Stomach (tissue), 19 donors: ENCODE data around the gene DCAF5. TPM values are rescaled to one million over a fixed set of nuclear protein-coding genes. Genes with fewer than 3 reads are reported as not detected.
A peak's percentile ranks its signal among the peaks of the same experiment; 100 is the strongest.

Experiments used
- DNase-seq, 2 donors: peaks; one replicate each; pipeline versions ENCODE4 v3.0.0 to v3.0.0-alpha.2; 2013 to 2019
- H3K27ac ChIP-seq, 5 donors: fragments of 200-600 bp in 4 of 5; sonication (generic) in 4 of 5; one replicate each; pipeline ENCODE4 v1.5.1; 2013 to 2019; ENCODE audit warnings: mild to moderate bottlenecking in 1 of 5, moderate library complexity in 1 of 5
- H3K27me3 ChIP-seq, 3 donors: fragments of 200-600 bp; sonication (generic); one replicate each; pipeline ENCODE4 v1.5.1; 2017 to 2019; ENCODE audit warnings: mixed run types in 1 of 3
- H3K36me3 ChIP-seq, 4 donors: fragments of 200-600 bp; sonication (generic); 1 replicate in 3 of 4; 2 replicates in 1 of 4; pipeline ENCODE4 v1.5.1; 2016 to 2019
- H3K4me1 ChIP-seq, 4 donors: fragments of 200-600 bp; sonication (generic); one replicate each; pipeline ENCODE4 v1.5.1; 2016 to 2019
- H3K4me3 ChIP-seq, 4 donors: fragments of 200-600 bp; sonication (generic) in 3 of 4; one replicate each; pipeline ENCODE4 v1.5.1; 2016 to 2019; ENCODE audit warnings: mild to moderate bottlenecking in 1 of 4
- H3K9me3 ChIP-seq, 4 donors: fragments of 200-600 bp; sonication (generic); one replicate each; pipeline ENCODE4 v1.5.1; 2016 to 2019
- EP300 ChIP-seq: sonication (generic); formaldehyde crosslinking; IDR thresholded peaks from one replicate; pipeline ENCODE4 v1.6.1; 2017; ENCODE audit warnings: antibody characterized with exemption
- POLR2A ChIP-seq, 4 donors: fragments of 450-650 bp; IDR thresholded peaks; one replicate each; pipeline ENCODE4 v1.6.1; 2016; ENCODE audit warnings: antibody characterized with exemption in 4 of 4, control low read depth in 2 of 4, mild to moderate bottlenecking in 1 of 4, moderate library complexity in 1 of 4
- POLR2AphosphoS5 ChIP-seq, 3 donors: sonication (generic); formaldehyde crosslinking; IDR thresholded peaks; one replicate each; pipeline ENCODE4 v1.6.1; 2016; ENCODE audit warnings: antibody characterized with exemption in 3 of 3
- WGBS, 5 donors: extraction: QIAGEN DNeasy Blood & Tissue Kit in 3 of 5; methylation state at CpG; one replicate each; pipeline versions ENCODE4 v1.1.5 to v1.1.7; 2013 to 2018; 5-methylcytosine and 5-hydroxymethylcytosine counted together
- intact Hi-C: fragments of 100-400 bp; cut with DNase I; formaldehyde crosslinking; loops from one replicate; pipeline ENCODE4 v1.15.1; 2023; ENCODE audit warnings: low total_unique reads
- long read RNA-seq, 10 donors: transcript quantifications; one replicate each; lab custom pipeline, GENCODE V29; 2026
- polyA plus RNA-seq, 3 donors: library from polyadenylated mRNA; stranded (reverse); fragments of 200-250 nt; gene quantifications; one replicate each; pipeline ENCODE4 v1.2.3, GENCODE V29; 2013
- total RNA-seq, 5 donors: library from RNA; depleted of rRNA; stranded (reverse); fragments of >200 nt; gene quantifications; one replicate each; pipeline versions ENCODE4 v1.1.0 to v1.2.3, GENCODE V29; 2014 to 2016
- TF ChIP-seq, protein P1 (sequence below), 7 experiments: fragments of 450-650 bp in 4 of 7; fragments of 200-600 bp in 3 of 7; sonication (generic) in 3 of 7; IDR thresholded peaks; one replicate each; pipeline ENCODE4 v1.5.1; 2016 to 2019; ENCODE audit warnings: antibody characterized with exemption in 7 of 7, control low read depth in 2 of 7, mild to moderate bottlenecking in 1 of 7
- donor health status: healthy with polysubstance abuse.
- donor health status: Bipolar disorder and iron deficiency.
- donor health status: healthy.

Gene DCAF5, protein sequence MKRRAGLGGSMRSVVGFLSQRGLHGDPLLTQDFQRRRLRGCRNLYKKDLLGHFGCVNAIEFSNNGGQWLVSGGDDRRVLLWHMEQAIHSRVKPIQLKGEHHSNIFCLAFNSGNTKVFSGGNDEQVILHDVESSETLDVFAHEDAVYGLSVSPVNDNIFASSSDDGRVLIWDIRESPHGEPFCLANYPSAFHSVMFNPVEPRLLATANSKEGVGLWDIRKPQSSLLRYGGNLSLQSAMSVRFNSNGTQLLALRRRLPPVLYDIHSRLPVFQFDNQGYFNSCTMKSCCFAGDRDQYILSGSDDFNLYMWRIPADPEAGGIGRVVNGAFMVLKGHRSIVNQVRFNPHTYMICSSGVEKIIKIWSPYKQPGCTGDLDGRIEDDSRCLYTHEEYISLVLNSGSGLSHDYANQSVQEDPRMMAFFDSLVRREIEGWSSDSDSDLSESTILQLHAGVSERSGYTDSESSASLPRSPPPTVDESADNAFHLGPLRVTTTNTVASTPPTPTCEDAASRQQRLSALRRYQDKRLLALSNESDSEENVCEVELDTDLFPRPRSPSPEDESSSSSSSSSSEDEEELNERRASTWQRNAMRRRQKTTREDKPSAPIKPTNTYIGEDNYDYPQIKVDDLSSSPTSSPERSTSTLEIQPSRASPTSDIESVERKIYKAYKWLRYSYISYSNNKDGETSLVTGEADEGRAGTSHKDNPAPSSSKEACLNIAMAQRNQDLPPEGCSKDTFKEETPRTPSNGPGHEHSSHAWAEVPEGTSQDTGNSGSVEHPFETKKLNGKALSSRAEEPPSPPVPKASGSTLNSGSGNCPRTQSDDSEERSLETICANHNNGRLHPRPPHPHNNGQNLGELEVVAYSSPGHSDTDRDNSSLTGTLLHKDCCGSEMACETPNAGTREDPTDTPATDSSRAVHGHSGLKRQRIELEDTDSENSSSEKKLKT
- 10 to 100 TPM; 24.3 to 80.5 (median 43.3) TPM for total RNA-seq
- polyA plus RNA-seq = 10 to 100 TPM; 13.9 to 16.2 (median 16.2) TPM
- long read RNA-seq, donor 1, full-length matches to known transcripts = 2 of 2 reads
- long read RNA-seq, donor 1, partial matches to known transcripts = 0 of 2 reads
- long read RNA-seq, donor 1, other reads (novel, unspliced or antisense) = 0 of 2 reads
- long read RNA-seq, donor 2, full-length matches to known transcripts = 4 of 4 reads
- long read RNA-seq, donor 2, partial matches to known transcripts = 0 of 4 reads
- long read RNA-seq, donor 2, other reads (novel, unspliced or antisense) = 0 of 4 reads
- long read RNA-seq, donor 3, partial matches to known transcripts = 0 of 2 reads
- long read RNA-seq, donor 3, other reads (novel, unspliced or antisense) = 0 of 2 reads
- long read RNA-seq, donor 4 = 0 reads
- long read RNA-seq, donor 5, full-length matches to known transcripts = 5 of 10 reads
- long read RNA-seq, donor 5, partial matches to known transcripts = 5 of 10 reads
- long read RNA-seq, donor 5, other reads (novel, unspliced or antisense) = 0 of 10 reads
- long read RNA-seq, donor 6, full-length matches to known transcripts = 17 of 17 reads
- long read RNA-seq, donor 6, partial matches to known transcripts = 0 of 17 reads
- long read RNA-seq, donor 6, other reads (novel, unspliced or antisense) = 0 of 17 reads
- long read RNA-seq, donor 7, full-length matches to known transcripts = 3 of 3 reads
- long read RNA-seq, donor 7, partial matches to known transcripts = 0 of 3 reads
- long read RNA-seq, donor 7, other reads (novel, unspliced or antisense) = 0 of 3 reads
- long read RNA-seq, donor 8, full-length matches to known transcripts = 10 of 10 reads
- long read RNA-seq, donor 8, partial matches to known transcripts = 0 of 10 reads
- long read RNA-seq, donor 8, other reads (novel, unspliced or antisense) = 0 of 10 reads
- long read RNA-seq, donor 9, full-length matches to known transcripts = 4 of 18 reads
- long read RNA-seq, donor 9, partial matches to known transcripts = 14 of 18 reads
- long read RNA-seq, donor 9, other reads (novel, unspliced or antisense) = 0 of 18 reads
- long read RNA-seq, donor 10, full-length matches to known transcripts = 4 of 4 reads
- long read RNA-seq, donor 10, partial matches to known transcripts = 0 of 4 reads
- long read RNA-seq, donor 10, other reads (novel, unspliced or antisense) = 0 of 4 reads

DNA sequence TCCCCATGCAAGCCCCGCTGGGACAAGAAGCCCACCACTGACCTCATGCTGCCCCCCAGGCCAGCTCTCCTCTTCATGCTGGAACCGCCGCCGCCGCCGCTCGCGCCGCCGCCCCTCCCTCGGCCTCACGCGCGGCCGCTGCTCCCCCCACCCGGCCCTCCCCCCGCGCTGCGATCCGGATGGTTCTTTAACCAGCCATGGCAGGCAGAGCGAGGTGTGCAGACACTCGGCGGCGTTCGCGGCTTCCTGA is at the start of gene DCAF5:
Gene DCAF5, minus strand, starts transcription at position 218 of the 250 bp plus-strand sequence. Its CDS starts 141 bp downstream, at position 77.
- H3K4me1 ChIP-seq = peaks cover 14 to 52% (median 36%) of the 10 kb centered on the region in 4 donors
- H3K27ac ChIP-seq = peak within 1 kb of the TSS; percentile 93 to 99 (median 98)
- intact Hi-C loops = no loop called here
- H3K9me3 ChIP-seq = no peaks in the 10 kb centered on the region
- no peaks in the 10 kb centered on the region for H3K27me3 ChIP-seq
- TF ChIP-seq POLR2A (IDR thresholded peaks at IDR 0.05) = no peak
- no peak for TF ChIP-seq EP300
- DNase-seq = peak in 1 of 2 donors; percentile 95
- peaks cover 0 to 13% (median 11%) of the 10 kb centered on the region in 4 donors for H3K36me3 ChIP-seq
- 0 to 1% (median 0%) methylated on average over 6 to 26 of the region's 26 CpGs; no CpG with 5 or more reads in 1 of the 5 donors for WGBS, 5 donors
- H3K4me3 ChIP-seq = peak within 1 kb of the TSS; percentile 69 to 90 (median 82)

DNA sequence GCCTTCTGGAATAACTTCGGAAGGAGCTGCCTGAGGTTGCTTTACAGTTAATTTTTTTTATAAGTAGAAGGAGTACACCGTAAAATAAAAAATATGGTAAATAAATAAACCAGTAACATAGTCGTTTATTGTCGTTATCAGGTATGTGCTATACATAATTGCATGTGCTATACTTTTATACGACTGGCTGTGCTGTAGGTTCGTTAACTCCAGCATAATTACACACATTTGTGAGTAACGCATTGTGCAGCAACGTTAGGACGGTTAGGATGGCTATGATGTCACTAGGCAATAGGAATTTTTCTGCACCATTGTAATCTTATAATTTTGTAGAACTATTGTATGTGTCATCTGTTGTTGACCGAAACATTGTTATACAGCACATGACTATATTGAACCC is 46.9 kb upstream of the DCAF5 start:
- no peak overlapping the region for H3K27ac ChIP-seq
- DNase-seq = no peak
- no peak for TF ChIP-seq POLR2AphosphoS5 (IDR thresholded peaks at IDR 0.05)
- no peak for TF ChIP-seq EP300
- TF ChIP-seq, protein P1, sequence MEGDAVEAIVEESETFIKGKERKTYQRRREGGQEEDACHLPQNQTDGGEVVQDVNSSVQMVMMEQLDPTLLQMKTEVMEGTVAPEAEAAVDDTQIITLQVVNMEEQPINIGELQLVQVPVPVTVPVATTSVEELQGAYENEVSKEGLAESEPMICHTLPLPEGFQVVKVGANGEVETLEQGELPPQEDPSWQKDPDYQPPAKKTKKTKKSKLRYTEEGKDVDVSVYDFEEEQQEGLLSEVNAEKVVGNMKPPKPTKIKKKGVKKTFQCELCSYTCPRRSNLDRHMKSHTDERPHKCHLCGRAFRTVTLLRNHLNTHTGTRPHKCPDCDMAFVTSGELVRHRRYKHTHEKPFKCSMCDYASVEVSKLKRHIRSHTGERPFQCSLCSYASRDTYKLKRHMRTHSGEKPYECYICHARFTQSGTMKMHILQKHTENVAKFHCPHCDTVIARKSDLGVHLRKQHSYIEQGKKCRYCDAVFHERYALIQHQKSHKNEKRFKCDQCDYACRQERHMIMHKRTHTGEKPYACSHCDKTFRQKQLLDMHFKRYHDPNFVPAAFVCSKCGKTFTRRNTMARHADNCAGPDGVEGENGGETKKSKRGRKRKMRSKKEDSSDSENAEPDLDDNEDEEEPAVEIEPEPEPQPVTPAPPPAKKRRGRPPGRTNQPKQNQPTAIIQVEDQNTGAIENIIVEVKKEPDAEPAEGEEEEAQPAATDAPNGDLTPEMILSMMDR (IDR thresholded peaks at IDR 0.05) = no peak
- TF ChIP-seq POLR2A (IDR thresholded peaks at IDR 0.05) = no peak
- no peaks in the 10 kb centered on the region for H3K27me3 ChIP-seq
- peaks cover 0 to 7% (median 0%) of the 10 kb centered on the region in 4 donors for H3K4me1 ChIP-seq
- intact Hi-C loops = loop anchor here (10.0 kb wide), 1 partner anchor 55 kb away; no protein-coding TSS in a partner anchor
- H3K36me3 ChIP-seq = peaks cover 0 to 9% (median 2%) of the 10 kb centered on the region in 4 donors
- no peaks in the 10 kb centered on the region for H3K9me3 ChIP-seq
- H3K4me3 ChIP-seq = no peak overlapping the region
- 88 to 92% (median 91%) methylated on average over 10 of the region's 10 CpGs for WGBS, 5 donors

DNA sequence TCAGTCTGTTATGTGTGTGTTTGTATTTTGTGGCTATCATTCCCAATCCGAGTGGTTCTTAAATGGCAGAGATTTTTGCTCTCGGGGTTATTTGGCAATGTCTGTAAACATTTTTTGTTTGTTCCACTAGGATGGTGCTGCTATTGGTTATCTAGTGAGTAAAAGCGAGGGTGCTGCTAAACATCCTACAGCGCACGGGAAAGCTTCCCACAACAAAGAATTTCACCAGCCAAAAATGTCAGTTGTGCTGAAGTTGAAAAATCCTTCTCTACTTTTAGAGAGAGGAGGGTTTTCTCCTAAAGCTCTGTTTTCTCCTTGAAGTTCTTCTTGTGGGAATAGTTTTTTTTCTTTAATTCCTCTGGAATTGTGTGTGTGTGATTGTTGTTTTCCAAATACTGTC is 40.8 kb upstream of the DCAF5 start:
- WGBS, 5 donors = 73 to 88% (median 82%) methylated on average over 5 of the region's 5 CpGs
- no peak for DNase-seq

DNA sequence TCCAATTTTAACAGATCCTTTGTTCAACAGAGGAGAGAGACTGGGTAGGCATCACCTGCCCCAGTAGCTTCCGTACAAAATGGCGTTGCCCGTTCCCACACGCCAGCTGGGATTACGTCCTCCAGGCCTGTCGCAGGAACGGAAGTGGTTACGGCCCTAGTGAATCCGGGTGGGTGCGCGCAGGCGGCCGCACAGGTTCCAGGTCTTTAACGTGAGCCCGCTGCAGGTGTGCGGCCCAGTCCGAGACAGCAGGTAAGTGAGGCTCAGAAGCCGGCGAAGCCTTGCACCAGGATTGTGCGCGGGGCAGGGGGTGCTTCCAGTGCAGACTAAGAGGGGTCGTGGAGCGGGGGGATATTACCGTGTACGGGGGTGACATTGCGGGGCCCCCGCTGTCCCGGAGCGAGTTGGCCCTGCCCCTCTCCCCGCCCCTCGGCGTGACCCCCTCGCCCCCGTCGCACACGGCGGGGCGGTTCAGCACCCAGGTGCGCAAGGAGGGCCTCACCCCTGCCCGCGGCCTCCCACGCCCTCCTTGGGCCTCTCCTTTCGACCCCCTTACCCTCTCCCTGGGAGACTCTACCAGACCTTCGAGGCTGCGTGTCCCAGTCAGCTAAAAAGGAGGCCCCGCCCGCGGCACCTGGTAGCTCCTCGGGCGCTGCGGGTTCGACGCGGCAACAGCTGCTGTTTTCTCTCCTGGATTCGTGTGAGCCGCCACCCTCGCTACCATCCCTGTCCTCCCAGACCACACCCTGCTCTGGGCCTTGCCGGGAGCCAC is 38.6 kb upstream of the DCAF5 start, which contains the start of gene EXD2:
Gene EXD2, plus strand, starts transcription at position 159 of the 772 bp plus-strand sequence. CDS start 17,973 bp downstream, outside the sequence.
- TF ChIP-seq POLR2A (IDR thresholded peaks at IDR 0.05) (peak in 1 of 4 donors; percentile 48), POLR2AphosphoS5 (IDR thresholded peaks at IDR 0.05) (peak; percentile 74 to 95 (median 87))
- TF ChIP-seq, protein P1 (IDR thresholded peaks at IDR 0.05) = no peak
- peak within 1 kb of the TSS; percentile 57 to 95 (median 68) for H3K4me3 ChIP-seq
- peak; percentile 93 to 97 for DNase-seq
- no peaks in the 10 kb centered on the region for H3K27me3 ChIP-seq
- H3K4me1 ChIP-seq = peaks cover 0 to 16% (median 8%) of the 10 kb centered on the region in 4 donors
- no peaks in the 10 kb centered on the region for H3K9me3 ChIP-seq
- H3K36me3 ChIP-seq = peaks cover 0 to under 1% (median 0%) of the 10 kb centered on the region in 4 donors
- peak within 1 kb of the TSS; percentile 79 to 96 (median 88) for H3K27ac ChIP-seq
- WGBS, 5 donors = 0 to 1% (median 0%) methylated on average over 34 to 58 of the region's 58 CpGs
- intact Hi-C loops = loop anchor here (10.0 kb wide), 1 partner anchor 47 kb away; no protein-coding TSS in a partner anchor

More for the DNA sequence above, 40.8 kb upstream of the DCAF5 start:
- H3K27me3 ChIP-seq = no peaks in the 10 kb centered on the region
- H3K4me1 ChIP-seq = peaks cover 0 to 16% (median 8%) of the 10 kb centered on the region in 4 donors
- H3K36me3 ChIP-seq = peaks cover 0 to 5% (median 0%) of the 10 kb centered on the region in 4 donors
- H3K9me3 ChIP-seq = no peaks in the 10 kb centered on the region
- no peak for TF ChIP-seq POLR2A (IDR thresholded peaks at IDR 0.05)
- no peak for TF ChIP-seq EP300
- H3K27ac ChIP-seq = no peak overlapping the region
- intact Hi-C loops = loop anchor here (10.0 kb wide), 1 partner anchor 49 kb away; no protein-coding TSS in a partner anchor
- H3K4me3 ChIP-seq = no peak overlapping the region
